Putamen (tissue), 1 donor: ENCODE results near the gene ZDHHC6.
"Not testable (repeated sequence)": the region's sequence is repeated elsewhere in the genome, so short reads cannot be mapped to it uniquely, and the experiment has no call there.

Experiments
- DNase-seq: peaks from one replicate; pipeline ENCODE4 v3.0.0-alpha.2; 2016; ENCODE audit warnings: low spot score

The ZDHHC6 gene

GRCh38 chr10:112442063-112442462 lies 4.7 kb downstream of the ZDHHC6 start:
- DNase-seq: no peak

DNA sequence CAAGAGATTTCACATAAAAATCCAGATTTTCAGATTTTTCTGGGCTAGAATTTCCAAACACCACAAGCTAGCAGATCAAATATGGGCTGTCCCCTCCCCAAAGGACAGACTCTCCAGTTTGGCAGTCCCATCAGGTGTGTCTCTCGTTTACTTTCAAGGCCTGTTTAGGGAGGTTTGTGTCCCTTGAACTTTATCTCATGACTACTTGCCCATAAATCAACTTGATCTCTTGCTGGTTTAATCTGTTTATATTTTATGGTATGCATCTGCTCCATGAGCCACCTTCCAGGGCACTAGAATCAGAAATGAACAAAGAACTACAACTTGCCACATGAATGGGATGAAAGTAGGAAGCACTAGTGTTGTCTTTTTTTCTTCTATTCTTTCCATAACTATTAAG lies 5.2 kb downstream of the ZDHHC6 start:
- no peak for DNase-seq

DNA sequence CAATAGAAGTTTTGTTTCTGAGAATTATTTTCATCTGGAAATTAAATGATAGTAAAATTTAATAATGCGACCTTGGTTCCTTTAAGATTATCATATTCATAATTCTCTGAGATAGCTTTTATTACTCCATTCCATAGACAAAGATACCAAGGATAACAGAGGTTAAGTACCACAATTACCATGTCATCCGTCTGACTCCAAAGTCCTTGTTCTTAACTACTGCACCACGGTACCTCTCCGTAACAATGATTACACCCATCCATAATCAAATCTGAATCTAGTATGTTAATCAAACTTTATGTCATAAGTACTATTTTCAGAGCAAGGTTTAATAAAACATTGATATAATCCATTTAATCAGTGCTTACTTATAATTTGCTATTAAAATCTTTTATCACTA lies 8.4 kb downstream of the ZDHHC6 start:
- no peak for DNase-seq

DNA sequence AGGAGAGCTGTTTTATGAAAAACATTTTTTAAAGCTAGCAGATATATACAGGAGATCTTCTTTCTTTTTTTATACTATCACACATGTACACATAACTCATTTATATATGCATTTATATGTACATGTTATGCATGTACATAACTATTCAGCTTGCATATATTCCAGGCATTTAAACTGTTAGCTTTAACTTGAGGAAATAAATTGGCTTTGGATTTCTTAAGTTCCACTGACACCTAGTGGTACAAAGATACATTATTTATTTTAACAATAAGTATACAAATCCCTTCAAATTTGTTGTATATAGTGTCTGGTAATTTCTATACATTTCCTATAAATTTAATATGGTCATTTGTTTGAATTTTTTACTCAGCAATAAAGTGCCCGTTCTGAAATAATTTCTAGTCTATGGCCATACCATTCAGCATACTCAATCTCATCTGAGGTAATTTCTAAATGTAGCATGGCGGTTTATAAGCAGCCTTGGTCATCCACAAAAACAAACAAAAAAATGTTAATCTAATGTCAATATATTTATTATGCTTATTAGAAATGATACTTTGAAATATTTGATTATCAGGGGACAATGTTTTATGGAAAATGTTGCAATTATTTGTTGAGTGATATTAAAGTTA lies 11.6 kb downstream of the ZDHHC6 start:
- no peak for DNase-seq

GRCh38 chr10:112433136-112433535 lies 13.6 kb downstream of the ZDHHC6 start:
- DNase-seq: no peak

- DNase-seq: no peak
These were observed 17.0 kb downstream of the ZDHHC6 start for GRCh38 chr10:112429654-112430230.

- no peak for DNase-seq
These were observed 17.6 kb downstream of the ZDHHC6 start for GRCh38 chr10:112429147-112429546.

- no peak for DNase-seq
These were observed 20.6 kb downstream of the ZDHHC6 start for GRCh38 chr10:112426111-112426510.

- DNase-seq: no peak
These were observed 22.1 kb downstream of the ZDHHC6 start for GRCh38 chr10:112424651-112425050.

- no peak for DNase-seq
These were observed 25.0 kb downstream of the ZDHHC6 start for GRCh38 chr10:112421731-112422130.

- no peak for DNase-seq
These were observed 34.0 kb downstream of the ZDHHC6 start for GRCh38 chr10:112412696-112413095.

DNA sequence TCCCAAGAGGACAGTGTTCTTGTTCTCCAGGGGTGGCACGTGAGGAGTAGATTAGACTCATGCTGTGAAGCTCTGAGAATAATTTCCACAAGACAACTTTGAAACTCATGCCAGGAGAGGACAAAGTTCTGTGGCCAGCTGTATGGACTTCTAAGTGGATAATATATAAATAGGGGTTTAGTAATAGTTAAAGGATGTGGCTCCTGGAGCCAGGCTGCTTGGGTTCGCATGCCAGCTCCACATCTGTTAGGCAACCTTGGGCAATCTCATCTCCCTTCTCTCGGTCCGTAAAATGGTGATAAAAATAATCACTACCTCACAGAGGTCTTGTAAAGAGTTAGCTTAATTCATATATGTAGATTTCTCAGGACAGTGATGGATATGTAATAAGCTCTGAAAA lies 37.0 kb downstream of the ZDHHC6 start:
- DNase-seq: no peak

DNA sequence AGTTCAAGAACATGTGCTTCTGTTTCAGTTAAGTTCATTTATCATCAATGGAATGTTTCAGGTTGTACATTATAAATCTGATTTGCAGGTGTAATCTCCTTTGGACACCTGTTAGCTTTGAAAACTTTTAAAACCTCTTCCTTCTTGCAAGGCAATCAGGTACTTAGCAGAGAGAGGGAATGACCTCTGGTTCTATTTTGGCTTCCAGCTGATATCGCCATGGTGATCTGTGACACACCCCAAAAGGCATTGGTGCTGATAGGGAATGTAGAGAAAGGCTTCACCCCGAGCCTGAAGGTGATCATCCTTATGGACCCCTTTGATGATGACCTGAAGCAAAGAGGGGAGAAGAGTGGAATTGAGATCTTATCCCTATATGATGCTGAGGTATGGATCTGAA lies 37.4 kb downstream of the ZDHHC6 start:
- DNase-seq: no peak

GRCh38 chr10:112407696-112408095 lies 39.0 kb downstream of the ZDHHC6 start:
- DNase-seq: no peak

GRCh38 chr10:112406806-112407205 lies 39.9 kb downstream of the ZDHHC6 start:
- not testable (repeated sequence) for DNase-seq

GRCh38 chr10:112404617-112405016 lies 42.1 kb downstream of the ZDHHC6 start:
- no peak for DNase-seq

- no peak for DNase-seq
These were observed 43.8 kb downstream of the ZDHHC6 start for GRCh38 chr10:112402917-112403316.

DNA sequence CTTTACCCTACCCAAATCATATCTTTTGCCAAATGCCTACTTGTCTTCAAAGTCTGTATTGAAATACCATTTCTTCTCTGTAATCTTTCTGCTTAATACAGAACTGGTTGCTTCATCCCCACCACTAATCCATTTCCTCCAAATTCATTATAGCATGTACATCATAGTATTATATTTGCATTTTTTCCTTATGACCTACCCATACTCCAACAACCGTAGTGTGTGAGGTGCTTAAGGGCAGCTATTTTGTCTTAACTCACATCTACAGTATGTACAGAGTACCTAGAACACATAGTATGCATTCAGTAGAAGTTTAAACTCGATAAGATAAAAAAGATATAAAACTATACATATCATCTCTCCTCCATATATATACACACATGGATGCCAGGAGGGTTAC lies 49.1 kb downstream of the ZDHHC6 start:
- no peak for DNase-seq

DNA sequence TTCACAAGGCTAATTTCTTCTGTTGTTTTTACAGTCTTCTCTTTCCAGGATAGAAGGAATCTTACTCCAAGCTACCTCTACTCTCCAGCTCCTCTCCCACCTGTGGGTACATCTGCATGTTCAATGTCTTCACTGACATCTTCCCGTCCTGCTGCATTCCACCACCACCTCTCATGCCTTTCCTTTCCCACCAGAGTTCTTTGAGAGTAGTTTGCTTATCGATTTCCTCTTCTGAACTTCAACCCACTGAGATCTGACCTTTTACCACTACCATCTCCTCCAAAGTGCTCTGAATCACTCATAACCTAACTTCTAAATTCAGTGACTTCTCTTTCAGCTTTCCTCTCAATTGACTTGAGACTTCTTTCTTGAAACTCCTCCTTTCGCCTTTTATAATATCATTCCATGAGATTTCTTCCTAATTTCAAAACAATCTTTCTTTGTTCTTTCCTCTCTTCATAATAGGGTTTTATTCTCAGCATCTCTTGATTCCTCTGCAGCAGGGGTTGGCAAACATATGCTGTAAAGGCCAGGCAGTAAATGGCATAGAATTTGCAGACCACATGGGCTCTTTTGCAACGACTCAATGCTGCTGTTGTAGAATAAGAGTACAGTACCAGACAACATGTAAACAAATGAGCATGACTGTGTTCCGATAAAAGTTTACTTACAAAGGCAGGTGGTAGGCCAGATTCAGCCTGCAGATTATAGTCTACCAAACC lies 50.7 kb downstream of the ZDHHC6 start:
- DNase-seq: no peak

- DNase-seq: no peak
These were observed 52.2 kb downstream of the ZDHHC6 start for GRCh38 chr10:112394475-112394875.

GRCh38 chr10:112393827-112394226 lies 52.9 kb downstream of the ZDHHC6 start:
- no peak for DNase-seq

DNA sequence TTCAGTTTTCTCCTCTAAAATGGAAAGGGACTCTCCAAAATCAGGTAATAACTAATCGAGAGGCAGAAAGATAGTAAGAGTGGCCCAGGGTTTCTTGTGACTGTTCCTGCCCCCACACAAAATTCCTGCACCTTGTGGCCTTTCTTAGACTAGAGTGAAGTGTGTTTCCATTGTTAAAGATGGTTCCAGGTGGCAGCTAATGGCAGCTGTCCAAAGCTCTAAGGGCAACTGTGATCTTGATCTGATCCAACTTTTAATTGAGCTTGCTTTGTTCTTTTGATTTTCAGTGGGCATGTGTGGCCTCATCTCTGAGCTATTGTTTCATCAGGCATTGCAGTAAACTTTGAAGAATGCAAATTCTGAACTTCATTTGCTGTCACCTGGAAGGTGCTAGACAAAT lies 53.4 kb downstream of the ZDHHC6 start:
- DNase-seq: no peak

DNA sequence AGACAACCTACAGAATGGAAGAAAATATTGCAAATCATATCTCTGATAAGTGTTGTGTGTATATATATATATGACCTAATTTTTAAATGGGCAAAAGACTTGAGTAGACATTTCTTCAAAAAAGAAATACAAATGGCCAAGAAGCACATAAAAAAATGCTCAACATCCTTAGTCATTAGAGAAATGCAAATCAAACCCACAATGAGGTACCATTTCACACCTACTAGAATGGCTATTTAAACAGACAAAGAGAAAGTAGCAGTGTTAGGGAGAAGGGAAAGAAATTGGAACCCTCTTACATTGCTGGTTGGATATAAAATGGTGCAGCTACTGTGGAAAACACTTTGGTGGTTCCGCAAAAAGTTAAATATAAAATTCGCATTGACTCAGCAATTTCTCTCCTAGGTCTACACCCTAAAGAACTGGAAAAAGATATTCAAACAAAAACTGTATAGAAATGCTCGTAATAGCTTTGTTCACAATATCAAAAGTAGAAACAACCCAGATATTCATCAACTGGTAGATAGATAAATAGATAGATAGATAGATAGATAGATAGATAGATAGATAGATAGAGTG lies 56.5 kb downstream of the ZDHHC6 start:
- no peak for DNase-seq
